Fibroblast of lung (primary cell): ENCODE data around the gene IQSEC3. TPM values are rescaled to one million over a fixed set of nuclear protein-coding genes. Genes with fewer than 3 reads are reported as not detected.

ENCODE experiments used
- DNase-seq, 2 donors: peaks; one replicate each; pipeline versions ENCODE4 v3.0.0 to v3.0.0-alpha.2; 2010; ENCODE audit warnings: low read depth in 2 of 2
- H2AFZ ChIP-seq: 2 replicates; pipeline ENCODE4 v1.5.1; 2012; ENCODE audit warnings: low read length, control low read depth, inconsistent platforms
- H3K27ac ChIP-seq: 2 replicates; pipeline ENCODE4 v1.5.1; 2011; ENCODE audit warnings: low read length, control low read depth; ENCODE audit not compliant: insufficient read depth
- H3K27me3 ChIP-seq: 2 replicates; pipeline ENCODE4 v1.5.1; 2011; ENCODE audit warnings: mild to moderate bottlenecking, low read length; ENCODE audit not compliant: control insufficient read depth, insufficient read depth
- H3K36me3 ChIP-seq: 2 replicates; pipeline ENCODE4 v1.5.1; 2011; ENCODE audit warnings: low read length; ENCODE audit not compliant: control insufficient read depth, insufficient read depth
- H3K4me1 ChIP-seq: 2 replicates; pipeline ENCODE4 v1.5.1; 2011; ENCODE audit warnings: low read length; ENCODE audit not compliant: control insufficient read depth, insufficient read depth; ENCODE audit errors: extremely low read depth
- H3K4me2 ChIP-seq: 2 replicates; pipeline ENCODE4 v1.5.1; 2011; ENCODE audit warnings: low read length, control low read depth; ENCODE audit not compliant: insufficient read depth; ENCODE audit errors: extremely low read depth
- H3K4me3 ChIP-seq, 4 experiments: fragments of 200-600 bp in 1 of 4; sonication (generic) in 1 of 4; replicated peaks in 1 of 4; 2 replicates each; pipeline ENCODE4 v1.5.1; 2011 to 2016; ENCODE audit warnings: low read length in 4 of 4, low read depth in 3 of 4, mild to moderate bottlenecking in 3 of 4, control low read depth in 2 of 4, inconsistent platforms in 1 of 4, mixed read lengths in 1 of 4; ENCODE audit not compliant: insufficient read depth in 1 of 4; ENCODE audit errors: control extremely low read depth in 1 of 4
- H3K79me2 ChIP-seq: 2 replicates; pipeline ENCODE4 v1.5.1; 2012; ENCODE audit warnings: mild to moderate bottlenecking, low read length, inconsistent platforms; ENCODE audit not compliant: control insufficient read depth, insufficient read depth
- H3K9ac ChIP-seq: 2 replicates; pipeline ENCODE4 v1.5.1; 2011; ENCODE audit warnings: mild to moderate bottlenecking, low read length, control low read depth; ENCODE audit not compliant: insufficient read depth
- H3K9me3 ChIP-seq: 2 replicates; pipeline ENCODE4 v1.5.1; 2012; ENCODE audit warnings: low read depth, low read length; ENCODE audit not compliant: control insufficient read depth, insufficient read depth
- H4K20me1 ChIP-seq: 2 replicates; pipeline ENCODE4 v1.5.1; 2011; ENCODE audit warnings: low read length; ENCODE audit not compliant: control insufficient read depth, insufficient read depth; ENCODE audit errors: extremely low read depth
- CTCF ChIP-seq, 2 donors: IDR thresholded peaks in 1 of 2; conservative IDR thresholded peaks in 1 of 2; 1 replicate in 1 of 2; 2 replicates in 1 of 2; pipeline ENCODE4 v1.5.1; 2011 to 2012; ENCODE audit warnings: low read length in 2 of 2, control low read depth in 1 of 2, inconsistent platforms in 1 of 2, low read depth in 1 of 2, mild to moderate bottlenecking in 1 of 2
- EZH2 ChIP-seq: IDR thresholded peaks from 2 replicates; pipeline ENCODE4 v1.5.1; 2012; ENCODE audit warnings: low read length, control low read depth, mild to moderate bottlenecking; ENCODE audit errors: missing control alignments
- polyA plus RNA-seq, 2 donors: library from polyadenylated mRNA; depleted of rRNA in 1 of 2; stranded (reverse) in 1 of 2; unstranded in 1 of 2; fragments of >200 nt; gene quantifications; 2 replicates each; pipeline ENCODE4 v1.2.1, GENCODE V29; 2011 to 2012; ENCODE audit warnings: missing spikeins in 1 of 2
- total RNA-seq: library from RNA; depleted of rRNA; stranded (reverse); fragments of >200 nt; gene quantifications from 2 replicates; pipeline ENCODE4 v1.2.1, GENCODE V29; 2014

The IQSEC3 gene
- total and polyA plus RNA-seq, 2 donors (not counting 1 experiment from before 2014, with no cell fraction given): 0.14 to 1.3 TPM

DNA sequence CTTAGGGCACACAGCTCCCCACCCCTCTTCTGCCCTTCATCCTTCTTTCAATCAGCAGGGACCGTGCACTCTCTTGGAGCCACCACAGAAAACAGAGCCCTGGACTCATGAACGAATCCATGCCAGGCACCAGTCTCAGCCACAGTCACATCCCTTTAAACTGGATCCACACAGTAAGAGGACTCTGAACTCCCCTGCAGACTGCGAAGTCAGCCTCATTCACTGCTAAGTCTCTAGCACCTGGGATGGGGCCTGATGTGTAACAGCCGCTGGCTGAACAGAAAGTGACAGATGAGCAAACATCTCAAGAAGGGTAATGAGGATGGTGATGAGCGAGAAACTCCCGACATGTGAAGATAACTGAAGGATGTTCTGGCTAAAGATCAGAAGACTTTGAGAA is 45.8 kb upstream of the IQSEC3 start:
- peaks cover 5% of the 10 kb centered on the region for H3K36me3 ChIP-seq
- no peak overlapping the region for H3K4me2 ChIP-seq
- H3K79me2 ChIP-seq: no peaks in the 10 kb centered on the region
- no peaks in the 10 kb centered on the region for H3K4me1 ChIP-seq
- H3K9me3 ChIP-seq: no peaks in the 10 kb centered on the region
- H3K9ac ChIP-seq: no peak overlapping the region
- H4K20me1 ChIP-seq: no peaks in the 10 kb centered on the region
- H3K4me3 ChIP-seq: no peak overlapping the region
- DNase-seq: no peak
- H3K27me3 ChIP-seq: no peaks in the 10 kb centered on the region
- TF ChIP-seq EZH2 (no peak), CTCF (conservative IDR thresholded peaks at IDR 0.05 in 1 of 2, IDR thresholded peaks at IDR 0.05 in 1 of 2; ENCODE audit: low read depth in 1 of 2, low read length in 2 of 2) (no peak)
- H3K27ac ChIP-seq: no peak overlapping the region
- no peak overlapping the region for H2AFZ ChIP-seq

- H3K4me3 ChIP-seq: no peak overlapping the region
- peaks cover 5% of the 10 kb centered on the region for H3K36me3 ChIP-seq
- no peaks in the 10 kb centered on the region for H4K20me1 ChIP-seq
- no peaks in the 10 kb centered on the region for H3K4me1 ChIP-seq
- no peak overlapping the region for H3K4me2 ChIP-seq
- H3K27me3 ChIP-seq: no peaks in the 10 kb centered on the region
- no peaks in the 10 kb centered on the region for H3K9me3 ChIP-seq
- no peak overlapping the region for H3K27ac ChIP-seq
- no peak for DNase-seq
- TF ChIP-seq EZH2 (no peak), CTCF (conservative IDR thresholded peaks at IDR 0.05 in 1 of 2, IDR thresholded peaks at IDR 0.05 in 1 of 2; ENCODE audit: low read depth in 1 of 2, low read length in 2 of 2) (no peak)
- H2AFZ ChIP-seq: no peak overlapping the region
- H3K79me2 ChIP-seq: no peaks in the 10 kb centered on the region
- no peak overlapping the region for H3K9ac ChIP-seq
Measured at GRCh38 chr12:21301-22189, 45.0 kb upstream of the IQSEC3 start.

DNA sequence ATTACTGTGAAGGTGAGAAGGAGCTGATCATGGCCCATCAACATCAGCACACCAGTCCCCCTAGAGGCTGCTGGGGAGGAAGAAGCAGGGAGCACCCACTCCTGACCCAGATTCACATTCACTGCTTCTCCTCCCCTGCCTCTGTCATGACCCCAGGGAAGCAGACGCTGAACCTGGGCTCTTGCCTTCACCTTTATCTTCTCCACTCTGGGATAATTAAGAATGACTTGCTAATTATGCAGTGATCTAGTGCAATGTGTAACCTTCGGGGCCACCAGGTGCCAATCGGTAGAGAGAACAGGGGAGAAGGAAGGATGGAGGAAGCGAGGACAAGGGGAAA is 44.4 kb upstream of the IQSEC3 start:
- Histone ChIP-seq H2AFZ (no peak overlapping the region), H3K79me2 (no peaks in the 10 kb centered on the region), H3K4me3 (no peak overlapping the region), H3K4me2 (no peak overlapping the region), H3K27ac (no peak overlapping the region), H3K9ac (no peak overlapping the region), H3K4me1 (no peaks in the 10 kb centered on the region), H3K36me3 (peaks cover 5% of the 10 kb centered on the region), H3K9me3 (no peaks in the 10 kb centered on the region), H3K27me3 (no peaks in the 10 kb centered on the region), H4K20me1 (no peaks in the 10 kb centered on the region)
- DNase-seq: no peak
- TF ChIP-seq CTCF (conservative IDR thresholded peaks at IDR 0.05 in 1 of 2, IDR thresholded peaks at IDR 0.05 in 1 of 2; ENCODE audit: low read depth in 1 of 2, low read length in 2 of 2): no peak
- no peak for TF ChIP-seq EZH2
